Anterior cingulate cortex (tissue), 58 donors: ENCODE measurements around the gene FOXC1.

Experiments used
- DNase-seq, 58 donors: peaks; one replicate each; lab custom pipeline; 2025; lab: John Stamatoyannopoulos, UW

The FOXC1 gene

GRCh38 chr6:1662534-1662933 lies 52.8 kb downstream of the FOXC1 start:
- DNase-seq = no peak
